ENCODE results near the gene RAB10. TPM values are rescaled to one million over a fixed set of nuclear protein-coding genes. Genes with fewer than 3 reads are reported as not detected.

RAB10 gene
- total and polyA plus RNA-seq, 2 of the 4 experiments (the other 2 are of a cell fraction) = 30.1 to 77.1 TPM

DNA sequence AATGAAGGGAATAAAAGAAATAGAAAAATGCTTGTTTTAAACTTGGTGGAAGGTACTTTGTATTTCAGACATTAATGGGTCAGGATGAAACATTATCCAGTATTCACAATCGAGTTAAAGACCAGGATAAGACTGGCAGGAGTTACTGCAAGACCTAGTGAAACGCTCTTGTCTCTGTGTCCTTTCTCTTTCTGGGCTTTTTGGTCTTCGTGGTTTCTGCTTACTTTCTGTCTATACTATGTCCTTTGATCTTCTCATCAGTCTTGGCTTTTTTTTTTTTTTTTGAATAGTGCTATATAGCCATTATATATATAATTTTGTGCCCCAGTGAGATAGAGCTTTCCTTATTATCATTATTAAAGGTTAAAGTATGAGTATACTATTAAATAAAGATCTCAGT lies 96.9 kb downstream of the RAB10 start:
- peaks cover 10% of the 10 kb centered on the region; the same call in 1 of the 2 replicates for H4K20me1 ChIP-seq (ENCODE audit: insufficient read depth, low read length)
- H3K27ac ChIP-seq (ENCODE audit: insufficient read depth, low read length) = no peak overlapping the region
- H2AK9ac ChIP-seq (replicated peaks; ENCODE audit: low read depth, low read length, poor library complexity) = no peak overlapping the region
- ChIA-PET CTCF (no interaction called here), POLR2A (ENCODE audit: unreplicated experiment) (no interaction called here)
- peaks cover 4% of the 10 kb centered on the region; the same call in 1 of the 2 replicates for H3K9me1 ChIP-seq (ENCODE audit: insufficient read depth, low read length)
- TF ChIP-seq FOS (IDR thresholded peaks at IDR 0.05; ENCODE audit: low read depth, low read length) (no peak), MAZ (IDR thresholded peaks at IDR 0.05; ENCODE audit: borderline replicate concordance, low read depth, low read length) (no peak), SMC3 (IDR thresholded peaks at IDR 0.05; ENCODE audit: low read depth, low read length) (no peak), MAFK (IDR thresholded peaks at IDR 0.05; ENCODE audit: low read depth, low read length) (no peak), CEBPB (IDR thresholded peaks at IDR 0.05; ENCODE audit: low read depth, low read length) (no peak), RAD21 (IDR thresholded peaks at IDR 0.05; ENCODE audit: low read length) (no peak), NFE2L2 (IDR thresholded peaks at IDR 0.05; ENCODE audit: low read depth, low read length) (no peak), RCOR1 (IDR thresholded peaks at IDR 0.05; ENCODE audit: insufficient replicate concordance, low read length) (no peak), CHD1 (IDR thresholded peaks at IDR 0.05; ENCODE audit: low read depth, low read length) (no peak), RFX5 (IDR thresholded peaks at IDR 0.05; ENCODE audit: low read depth, low read length) (no peak), MXI1 (IDR thresholded peaks at IDR 0.05; ENCODE audit: borderline replicate concordance, low read depth, low read length) (no peak), BHLHE40 (IDR thresholded peaks at IDR 0.05; ENCODE audit: low read depth, low read length) (no peak), POLR2A (IDR thresholded peaks at IDR 0.05; ENCODE audit: low read depth, low read length) (no peak)
- TF ChIP-seq, protein P1, sequence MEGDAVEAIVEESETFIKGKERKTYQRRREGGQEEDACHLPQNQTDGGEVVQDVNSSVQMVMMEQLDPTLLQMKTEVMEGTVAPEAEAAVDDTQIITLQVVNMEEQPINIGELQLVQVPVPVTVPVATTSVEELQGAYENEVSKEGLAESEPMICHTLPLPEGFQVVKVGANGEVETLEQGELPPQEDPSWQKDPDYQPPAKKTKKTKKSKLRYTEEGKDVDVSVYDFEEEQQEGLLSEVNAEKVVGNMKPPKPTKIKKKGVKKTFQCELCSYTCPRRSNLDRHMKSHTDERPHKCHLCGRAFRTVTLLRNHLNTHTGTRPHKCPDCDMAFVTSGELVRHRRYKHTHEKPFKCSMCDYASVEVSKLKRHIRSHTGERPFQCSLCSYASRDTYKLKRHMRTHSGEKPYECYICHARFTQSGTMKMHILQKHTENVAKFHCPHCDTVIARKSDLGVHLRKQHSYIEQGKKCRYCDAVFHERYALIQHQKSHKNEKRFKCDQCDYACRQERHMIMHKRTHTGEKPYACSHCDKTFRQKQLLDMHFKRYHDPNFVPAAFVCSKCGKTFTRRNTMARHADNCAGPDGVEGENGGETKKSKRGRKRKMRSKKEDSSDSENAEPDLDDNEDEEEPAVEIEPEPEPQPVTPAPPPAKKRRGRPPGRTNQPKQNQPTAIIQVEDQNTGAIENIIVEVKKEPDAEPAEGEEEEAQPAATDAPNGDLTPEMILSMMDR (conservative IDR thresholded peaks at IDR 0.05; ENCODE audit: low read depth, low read length) = no peak
- TF ChIP-seq, protein P2, sequence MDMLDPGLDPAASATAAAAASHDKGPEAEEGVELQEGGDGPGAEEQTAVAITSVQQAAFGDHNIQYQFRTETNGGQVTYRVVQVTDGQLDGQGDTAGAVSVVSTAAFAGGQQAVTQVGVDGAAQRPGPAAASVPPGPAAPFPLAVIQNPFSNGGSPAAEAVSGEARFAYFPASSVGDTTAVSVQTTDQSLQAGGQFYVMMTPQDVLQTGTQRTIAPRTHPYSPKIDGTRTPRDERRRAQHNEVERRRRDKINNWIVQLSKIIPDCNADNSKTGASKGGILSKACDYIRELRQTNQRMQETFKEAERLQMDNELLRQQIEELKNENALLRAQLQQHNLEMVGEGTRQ (IDR thresholded peaks at IDR 0.05; ENCODE audit: low read depth, low read length) = no peak
- TF ChIP-seq, protein P3, sequence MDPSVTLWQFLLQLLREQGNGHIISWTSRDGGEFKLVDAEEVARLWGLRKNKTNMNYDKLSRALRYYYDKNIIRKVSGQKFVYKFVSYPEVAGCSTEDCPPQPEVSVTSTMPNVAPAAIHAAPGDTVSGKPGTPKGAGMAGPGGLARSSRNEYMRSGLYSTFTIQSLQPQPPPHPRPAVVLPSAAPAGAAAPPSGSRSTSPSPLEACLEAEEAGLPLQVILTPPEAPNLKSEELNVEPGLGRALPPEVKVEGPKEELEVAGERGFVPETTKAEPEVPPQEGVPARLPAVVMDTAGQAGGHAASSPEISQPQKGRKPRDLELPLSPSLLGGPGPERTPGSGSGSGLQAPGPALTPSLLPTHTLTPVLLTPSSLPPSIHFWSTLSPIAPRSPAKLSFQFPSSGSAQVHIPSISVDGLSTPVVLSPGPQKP (IDR thresholded peaks at IDR 0.05; ENCODE audit: borderline replicate concordance, low read depth, low read length) = no peak
- intact Hi-C loops (cut with micrococcal nuclease) = no loop called here
- H2AFZ ChIP-seq (replicated peaks; ENCODE audit: low read length, poor library complexity) = no peak overlapping the region
- H3K56ac ChIP-seq (ENCODE audit: extremely low read depth, insufficient read depth, low read length) = no peak overlapping the region
- no peak overlapping the region for H2BK20ac ChIP-seq (ENCODE audit: low read depth, low read length)
- no peak overlapping the region for H4K5ac ChIP-seq (ENCODE audit: low read depth, low read length)
- no peak for DNase-seq
- no peak overlapping the region for H2BK120ac ChIP-seq (ENCODE audit: low read depth, low read length)
- H3K4me2 ChIP-seq (ENCODE audit: low read depth, low read length) = no peak overlapping the region
- H2AK5ac ChIP-seq (ENCODE audit: low read depth, low read length) = no peak overlapping the region
- peaks cover 20 to 30% of the 10 kb centered on the region in 2 experiments for H3K79me1 ChIP-seq (ENCODE audit: low read depth in 1 of 2, low read length in 2 of 2)
- no peak overlapping the region for H4K8ac ChIP-seq (ENCODE audit: low read depth in 2 of 2, low read length in 2 of 2)
- no peak overlapping the region for H2BK5ac ChIP-seq (ENCODE audit: low read depth, low read length, poor library complexity, severe bottlenecking)
- no peak overlapping the region for H4K91ac ChIP-seq (ENCODE audit: insufficient read depth, low read depth, low read length)
- H3K4ac ChIP-seq (ENCODE audit: low read depth, low read length) = no peak overlapping the region
- no peaks in the 10 kb centered on the region for H3K9me3 ChIP-seq (ENCODE audit: control insufficient read depth, insufficient read depth, low read length)
- dilution Hi-C loops (cut with HindIII; ENCODE audit: low sequenced_read_pairs, unreplicated experiment) = no loop called here
- H3K4me1 ChIP-seq (ENCODE audit: control insufficient read depth, insufficient read depth, low read length) = no peaks in the 10 kb centered on the region
- no peak overlapping the region for H3K23ac ChIP-seq (ENCODE audit: low read depth, low read length)
- H3K4me3 ChIP-seq (ENCODE audit: insufficient read depth, low read depth, low read length) = no peak overlapping the region
- no CpG with 5 or more reads among the region's 3 CpGs for WGBS, 2 experiments (ENCODE audit: extremely low coverage in 2 of 2, insufficient read length in 1 of 2)
- H3K36me3 ChIP-seq (ENCODE audit: control insufficient read depth, insufficient read depth, low read length) = peaks cover 11% of the 10 kb centered on the region
- in situ Hi-C loops (cut with MboI; ENCODE audit: low sequenced_read_pairs) = no loop called here
- no peak overlapping the region for H3K18ac ChIP-seq (ENCODE audit: low read depth, low read length)
- H3K9ac ChIP-seq (ENCODE audit: low read depth, low read length) = no peak overlapping the region
- no peaks in the 10 kb centered on the region for H3K27me3 ChIP-seq (ENCODE audit: control insufficient read depth, insufficient read depth, low read length)
- no TSS peak for BruUV-seq (replicated peaks)
- no peak overlapping the region for H2BK15ac ChIP-seq (ENCODE audit: low read depth, low read length)
- H3K14ac ChIP-seq (replicated peaks; ENCODE audit: low read depth, low read length) = no peak overlapping the region
- ATAC-seq (ENCODE audit: low read depth) = no peak
